HUES6 (cell line): ENCODE measurements around the gene YPEL2.

Experiments
- H3K27ac ChIP-seq: 2 replicates; pipeline ENCODE4 v1.7.0; 2013; ENCODE audit warnings: low read depth, mild to moderate bottlenecking, low read length, inconsistent platforms
- H3K27me3 ChIP-seq: 2 replicates; pipeline ENCODE4 v1.6.1; 2013; ENCODE audit warnings: low read length; ENCODE audit not compliant: control insufficient read depth, insufficient read depth
- H3K36me3 ChIP-seq: 2 replicates; pipeline ENCODE4 v1.6.1; 2013; ENCODE audit warnings: low read length; ENCODE audit not compliant: control insufficient read depth, insufficient read depth
- H3K4me1 ChIP-seq: 2 replicates; pipeline ENCODE4 v1.6.1; 2013; ENCODE audit warnings: low read length; ENCODE audit not compliant: control insufficient read depth, insufficient read depth
- H3K4me3 ChIP-seq: 2 replicates; pipeline ENCODE4 v1.5.1; 2013; ENCODE audit warnings: low read depth, low read length
- H3K9ac ChIP-seq: one replicate; pipeline ENCODE4 v1.6.1; 2013; ENCODE audit warnings: mild to moderate bottlenecking, low read length
- H3K9me3 ChIP-seq: 2 replicates; pipeline ENCODE4 v1.6.1; 2013; ENCODE audit warnings: low read depth, low read length; ENCODE audit not compliant: control insufficient read depth, insufficient read depth

YPEL2 gene

DNA sequence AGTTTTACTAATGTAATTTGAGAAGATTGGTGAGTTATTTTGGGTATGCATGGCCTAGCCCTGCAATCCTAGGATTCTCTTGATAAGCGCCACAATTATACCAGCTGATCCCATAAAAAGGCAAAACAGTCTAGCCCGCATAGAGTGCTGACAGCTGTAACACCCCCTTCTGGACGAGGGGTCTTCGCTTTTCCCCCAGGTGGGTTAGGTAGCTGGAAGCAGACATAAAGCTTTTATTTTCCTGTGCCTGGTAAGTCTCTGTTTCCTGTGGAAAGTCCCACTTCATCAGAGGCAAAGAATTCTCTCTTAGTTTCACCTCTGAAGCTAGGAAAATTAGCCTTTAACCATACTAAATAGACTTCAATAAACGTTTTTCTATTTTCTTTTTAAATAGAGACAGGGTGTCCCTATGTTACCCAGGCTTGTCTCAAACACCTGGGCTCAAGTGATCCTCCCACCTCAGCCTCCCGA lies 108.3 kb downstream of the YPEL2 start:
- Histone ChIP-seq H3K9ac (no peak overlapping the region), H3K27ac (no peak overlapping the region), H3K27me3 (no peaks in the 10 kb centered on the region), H3K9me3 (no peaks in the 10 kb centered on the region), H3K36me3 (no peaks in the 10 kb centered on the region), H3K4me1 (peaks cover 6% of the 10 kb centered on the region; the same call in 1 of the 2 replicates), H3K4me3 (no peak overlapping the region)

DNA sequence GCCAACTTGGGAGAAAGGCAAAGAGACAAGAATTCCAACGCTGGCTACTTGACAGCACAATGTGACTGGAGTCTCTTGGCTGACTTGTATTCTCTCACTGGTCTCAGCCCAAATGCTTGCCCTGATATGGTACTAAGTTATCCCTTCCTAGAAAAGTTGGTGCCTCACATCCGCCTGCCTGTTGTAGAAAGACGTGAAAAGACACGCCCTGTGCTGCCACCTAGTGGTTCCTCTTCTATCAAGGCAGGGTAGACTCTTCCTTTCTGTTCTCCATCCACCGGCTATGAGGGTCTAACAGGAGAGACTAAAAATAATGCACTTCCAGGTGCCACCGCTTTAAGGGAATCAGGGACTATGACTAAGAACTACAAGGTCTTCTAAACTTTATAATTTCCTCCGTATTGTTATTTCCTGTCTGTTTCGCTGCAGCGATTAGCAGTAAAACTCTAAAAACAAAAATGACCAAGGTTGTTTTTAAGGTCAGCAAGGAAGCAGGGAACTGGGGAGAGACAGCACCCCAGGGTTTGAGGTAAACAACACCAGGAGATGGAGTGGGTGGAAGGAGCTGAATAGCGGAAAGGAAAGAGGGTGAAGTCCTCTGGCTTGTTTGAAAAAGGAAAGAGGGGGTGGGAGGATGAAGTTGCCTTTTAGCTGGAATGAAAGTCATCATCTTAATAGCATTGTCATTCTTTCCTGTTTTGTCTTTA lies 109.5 kb downstream of the YPEL2 start:
- no peak overlapping the region for H3K27ac ChIP-seq
- no peaks in the 10 kb centered on the region for H3K27me3 ChIP-seq
- no peaks in the 10 kb centered on the region for H3K36me3 ChIP-seq
- H3K4me1 ChIP-seq, result peaks cover 6% of the 10 kb centered on the region; the same call in 1 of the 2 replicates
- no peaks in the 10 kb centered on the region for H3K9me3 ChIP-seq
- H3K4me3 ChIP-seq, result no peak overlapping the region
- H3K9ac ChIP-seq, result no peak overlapping the region

DNA sequence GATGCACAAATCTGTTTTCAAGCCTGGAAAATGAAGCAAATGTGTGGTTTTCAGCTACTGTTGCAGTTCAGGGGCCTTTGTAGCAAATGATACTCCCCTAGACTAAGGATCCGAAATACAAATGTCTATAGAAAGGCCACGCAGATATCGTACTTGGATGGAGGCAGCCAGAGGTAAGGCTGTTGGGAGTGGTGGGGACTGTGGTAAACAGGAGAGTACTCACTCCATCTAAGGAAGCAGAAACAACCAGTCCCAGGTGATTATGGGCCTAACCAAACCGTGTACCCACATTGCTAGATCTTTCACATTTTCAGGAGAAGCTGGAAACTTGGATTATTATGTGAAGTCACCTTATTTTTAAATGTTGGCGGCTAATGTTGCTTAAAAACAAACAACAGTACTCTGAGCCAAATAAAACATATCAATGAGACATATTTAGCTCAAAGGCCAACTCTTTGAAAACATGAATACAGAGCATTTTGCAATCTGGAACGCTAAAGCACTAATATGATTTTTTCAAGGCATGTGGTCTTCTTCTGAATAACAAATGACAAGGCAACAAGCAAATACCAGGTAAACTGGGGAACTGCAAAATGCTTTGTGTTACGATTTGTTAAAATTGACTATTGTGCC lies 110.1 kb downstream of the YPEL2 start:
- Histone ChIP-seq H3K27me3 (no peaks in the 10 kb centered on the region), H3K9ac (no peak overlapping the region), H3K9me3 (no peaks in the 10 kb centered on the region), H3K4me3 (no peak overlapping the region), H3K4me1 (peaks cover 6% of the 10 kb centered on the region; the same call in 1 of the 2 replicates), H3K27ac (no peak overlapping the region), H3K36me3 (no peaks in the 10 kb centered on the region)

DNA sequence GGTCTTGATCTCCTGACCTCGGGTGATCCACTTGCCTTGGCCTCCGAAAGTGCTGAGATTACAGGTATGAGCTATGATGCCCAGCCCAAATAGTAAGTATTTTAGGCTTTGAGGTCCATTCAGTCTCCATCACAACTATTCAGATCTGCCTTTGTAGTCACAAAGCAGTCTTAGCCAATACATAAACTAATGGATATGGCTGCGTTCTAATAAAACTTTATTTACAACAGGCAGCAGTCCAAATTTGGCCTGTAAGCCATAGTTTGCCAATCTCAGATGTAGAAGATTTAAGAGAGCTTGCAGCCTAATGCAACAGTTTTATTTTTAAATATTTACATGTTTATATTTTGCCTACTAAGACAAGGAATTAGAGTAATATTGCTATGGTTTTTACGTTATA lies 111.7 kb downstream of the YPEL2 start:
- no peaks in the 10 kb centered on the region for H3K27me3 ChIP-seq
- H3K4me1 ChIP-seq, result peaks cover 6% of the 10 kb centered on the region; the same call in 1 of the 2 replicates
- H3K27ac ChIP-seq, result no peak overlapping the region
- H3K9me3 ChIP-seq, result no peaks in the 10 kb centered on the region
- no peak overlapping the region for H3K4me3 ChIP-seq
- H3K9ac ChIP-seq, result no peak overlapping the region
- no peaks in the 10 kb centered on the region for H3K36me3 ChIP-seq
